Temporal lobe (tissue), 1 donor: Measurements from ENCODE around the gene CCDC194. TPM values are rescaled to one million over a fixed set of nuclear protein-coding genes. Genes with fewer than 3 reads are reported as not detected.

ENCODE experiments used
- total RNA-seq: library from RNA; depleted of rRNA; stranded (reverse); fragments of >200 nt; gene quantifications from one replicate; pipeline ENCODE4 v1.2.3, GENCODE V29; 2014

The CCDC194 gene
- total RNA-seq, 1 donor from 2014 or later = not detected

Other genes starting within 250 kb of the CCDC194 start
- gene USE1, start 178.8 kb downstream of the CCDC194 start, total RNA-seq = 15.2 TPM
- 1.7 TPM for gene OCEL1, start 168.0 kb downstream of the CCDC194 start, total RNA-seq
- 7.1 TPM for gene NR2F6, start 148.3 kb downstream of the CCDC194 start, total RNA-seq
- 0.74 TPM for gene USHBP1, start 129.5 kb downstream of the CCDC194 start, total RNA-seq
- 70.8 TPM for gene BABAM1, start 126.8 kb downstream of the CCDC194 start, total RNA-seq
- 0.74 TPM for gene ANKLE1, start 112.3 kb downstream of the CCDC194 start, total RNA-seq
- gene ABHD8, start 90.8 kb downstream of the CCDC194 start, total RNA-seq = 18.7 TPM
- 13.3 TPM for gene MRPL34, start 88.3 kb downstream of the CCDC194 start, total RNA-seq
- gene DDA1, start 84.6 kb downstream of the CCDC194 start, total RNA-seq = 11.8 TPM
- gene ANO8, start 59.3 kb downstream of the CCDC194 start, total RNA-seq = 30.7 TPM
- gene GTPBP3, start 56.6 kb downstream of the CCDC194 start, total RNA-seq = 11.1 TPM
- gene PLVAP, start 16.9 kb downstream of the CCDC194 start, total RNA-seq = 0.74 TPM
- gene BST2, start 11.4 kb upstream of the CCDC194 start, total RNA-seq = 2.0 TPM
- gene MVB12A, start 25.9 kb upstream of the CCDC194 start, total RNA-seq = 15.5 TPM
- 0.74 TPM for gene TMEM221, start 54.5 kb upstream of the CCDC194 start, total RNA-seq
- not detected for gene NXNL1, start 66.7 kb upstream of the CCDC194 start, total RNA-seq
- gene SLC27A1, start 76.3 kb upstream of the CCDC194 start, total RNA-seq = 13.8 TPM
- 25.8 TPM for gene PGLS, start 117.5 kb upstream of the CCDC194 start, total RNA-seq
- gene COLGALT1, start 161.5 kb upstream of the CCDC194 start, total RNA-seq = 15.7 TPM